Measurements from ENCODE around the gene HACD2.
A peak's percentile ranks its signal among the peaks of the same experiment; 100 is the strongest.
"Not testable (repeated sequence)": the region's sequence is repeated elsewhere in the genome, so short reads cannot be mapped to it uniquely, and the experiment has no call there.

HACD2 gene

DNA sequence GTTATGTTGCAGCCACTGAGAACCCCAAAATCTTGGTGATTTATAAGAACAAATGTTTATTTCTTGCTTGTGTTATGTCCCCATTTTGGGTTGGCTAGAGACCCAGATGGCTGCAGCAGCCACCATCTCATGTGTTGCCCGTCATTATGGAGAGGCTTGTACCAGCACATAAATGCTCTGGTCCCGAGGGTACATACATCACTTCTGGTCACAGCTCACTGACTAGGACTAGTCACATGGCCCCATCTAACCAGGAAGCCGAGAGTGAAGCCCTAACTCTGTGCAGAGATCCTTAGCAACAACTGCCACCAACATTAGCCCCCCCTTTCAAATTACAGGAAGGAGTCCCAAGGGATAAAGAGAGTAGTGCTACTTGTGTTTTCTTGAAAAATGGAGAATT, 25.5 kb upstream of the HACD2 start:
- DNase-seq: peak; percentile 98

DNA sequence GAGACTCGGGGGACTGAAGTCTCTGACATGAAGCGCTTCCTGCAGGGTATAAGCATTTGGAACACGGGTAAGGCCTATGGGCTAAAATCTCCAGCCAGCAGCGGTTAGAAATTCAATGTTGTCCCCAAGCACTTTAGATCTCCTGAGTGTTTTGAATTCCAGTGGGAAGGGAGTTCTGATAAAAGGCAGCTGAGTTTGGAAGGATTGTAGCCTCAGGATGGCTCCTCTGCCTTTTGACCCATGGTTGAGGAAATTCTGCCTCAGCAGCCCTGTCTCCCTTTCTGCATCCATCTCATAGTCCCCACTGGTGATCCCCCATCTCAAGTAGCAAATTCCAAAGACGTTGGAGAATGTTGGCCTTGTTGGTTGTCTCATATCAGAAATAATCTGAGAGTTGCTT, 24.2 kb upstream of the HACD2 start:
- no peak for DNase-seq

DNA sequence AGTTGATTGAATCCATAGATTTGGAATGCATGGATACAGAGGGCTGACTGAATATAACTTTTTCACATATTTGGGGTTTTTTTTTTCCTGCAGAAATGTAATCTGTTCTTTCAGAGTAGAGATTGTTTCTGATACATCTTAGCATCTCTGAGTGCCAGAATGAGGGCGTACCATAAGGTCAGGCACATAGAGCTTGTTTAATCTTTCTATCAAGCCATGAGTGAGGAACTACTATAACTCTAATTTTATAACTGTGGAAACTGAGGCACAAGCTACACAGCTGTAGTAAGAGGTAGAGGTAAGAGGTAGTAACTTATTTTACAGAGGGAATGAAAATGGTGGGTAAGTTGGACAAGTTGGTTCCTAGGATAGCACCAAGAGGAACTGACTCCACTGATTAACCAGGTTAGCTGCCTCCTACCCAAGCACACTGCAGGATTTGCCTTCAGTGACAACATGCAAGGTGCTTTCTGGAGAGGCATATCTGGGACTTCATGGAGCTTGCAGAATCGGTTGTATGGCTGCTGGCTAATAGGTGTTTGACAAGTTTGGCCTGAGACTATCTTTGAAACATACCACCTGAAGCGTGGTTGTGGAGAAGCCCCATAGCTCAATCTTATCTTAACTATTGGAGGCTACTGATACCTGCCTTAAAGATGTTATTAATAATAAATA, 23.5 kb upstream of the HACD2 start:
- no peak for DNase-seq

DNA sequence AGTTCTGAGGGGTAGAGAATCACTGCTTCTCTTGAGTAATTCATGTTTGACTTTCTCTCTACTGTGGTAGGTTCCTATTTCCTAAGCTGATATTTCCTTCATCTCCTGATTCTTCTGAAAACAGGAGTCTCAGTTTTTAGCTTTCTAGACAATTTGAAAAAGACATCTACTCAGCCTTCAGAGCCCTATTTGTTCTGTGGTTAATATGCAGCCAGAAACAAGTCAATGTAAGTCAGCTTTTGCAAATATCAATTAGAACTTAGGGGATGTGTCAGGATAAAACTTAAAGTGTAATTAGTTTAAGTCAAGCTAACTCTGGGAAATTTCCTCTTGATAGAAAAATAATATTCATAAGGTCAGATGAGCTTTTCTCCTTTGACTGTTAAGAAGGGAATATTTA, 21.7 kb upstream of the HACD2 start:
- no peak for DNase-seq

DNA sequence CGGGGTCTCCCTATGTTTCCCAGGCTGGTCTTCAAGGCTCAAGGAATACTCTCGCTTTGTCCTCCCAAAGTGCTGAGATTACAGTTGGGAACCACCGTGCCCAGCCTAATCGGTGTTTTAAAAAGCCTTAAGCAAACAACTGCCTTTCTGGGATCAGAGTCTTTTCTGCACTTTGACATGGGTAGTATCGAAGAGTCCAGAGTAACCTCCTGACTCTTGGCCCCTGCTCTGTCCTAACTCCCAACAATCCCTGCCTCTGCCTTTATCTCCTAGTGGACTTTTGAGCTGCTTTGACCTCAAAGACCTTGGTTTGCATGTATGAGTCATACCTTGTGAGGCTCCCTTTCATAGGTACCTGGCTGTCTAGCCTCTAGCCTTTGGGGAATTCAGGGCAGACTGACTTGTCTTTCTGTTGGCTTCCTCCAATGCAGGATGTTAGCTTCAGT, 21.0 kb upstream of the HACD2 start:
- DNase-seq: no peak

DNA sequence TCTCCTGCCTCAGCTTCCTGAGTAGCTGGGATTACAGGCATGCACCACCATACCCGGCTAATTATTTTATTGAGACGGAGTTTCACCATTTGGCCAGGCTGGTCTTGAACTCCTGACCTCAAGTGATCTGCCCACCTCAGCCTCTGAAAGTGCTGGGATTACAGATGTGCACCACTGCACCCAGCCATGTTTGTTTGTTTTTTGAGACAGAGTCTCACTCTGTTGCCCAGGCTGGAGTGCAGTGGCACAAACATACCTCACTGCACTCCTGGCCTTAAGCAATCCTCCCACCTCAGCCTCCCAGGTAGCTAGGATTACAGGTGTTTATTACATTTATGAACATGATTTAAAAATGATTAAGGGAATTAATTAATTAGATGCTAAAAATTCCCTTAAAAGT, 18.3 kb upstream of the HACD2 start:
- DNase-seq: not testable (repeated sequence)

DNA sequence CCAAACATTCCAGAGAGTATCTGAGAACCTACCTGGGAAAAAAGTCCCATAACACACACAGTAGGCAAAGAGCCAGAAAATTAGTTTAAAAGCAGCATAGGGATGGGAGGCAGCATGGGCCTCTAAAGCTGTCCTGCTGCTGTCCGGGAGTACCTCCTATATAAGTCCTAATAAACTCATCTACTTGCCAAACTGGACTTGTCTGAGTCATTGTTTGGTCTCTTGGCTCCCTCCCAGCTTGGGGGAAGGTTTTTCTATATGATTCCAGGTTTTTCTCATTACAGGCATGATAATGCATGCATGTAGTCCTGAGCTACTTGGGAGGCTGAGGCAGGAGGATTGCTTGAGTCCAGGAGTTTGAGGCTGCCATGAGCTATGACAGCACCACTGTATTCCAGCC, 17.5 kb upstream of the HACD2 start:
- no peak for DNase-seq

DNA sequence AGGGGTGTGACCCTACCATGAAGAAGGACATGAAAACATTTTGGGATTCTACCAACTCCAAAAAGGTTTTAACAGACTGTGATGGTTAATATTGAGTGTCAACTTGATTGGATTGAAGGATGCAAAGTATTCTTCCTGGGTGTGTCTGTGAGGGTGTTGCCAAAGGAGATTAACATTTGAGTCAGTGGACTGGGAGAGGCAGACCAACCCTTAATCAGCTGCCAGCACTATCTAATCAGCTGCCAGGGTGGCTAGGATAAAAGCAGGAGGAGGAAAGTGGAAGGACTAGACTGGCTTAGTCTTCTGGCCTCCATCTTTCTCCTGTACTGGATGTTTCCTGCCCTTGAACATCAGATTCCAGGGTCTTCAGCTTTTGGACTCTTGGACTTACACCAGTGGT, 16.0 kb upstream of the HACD2 start:
- DNase-seq: not testable (repeated sequence)

DNA sequence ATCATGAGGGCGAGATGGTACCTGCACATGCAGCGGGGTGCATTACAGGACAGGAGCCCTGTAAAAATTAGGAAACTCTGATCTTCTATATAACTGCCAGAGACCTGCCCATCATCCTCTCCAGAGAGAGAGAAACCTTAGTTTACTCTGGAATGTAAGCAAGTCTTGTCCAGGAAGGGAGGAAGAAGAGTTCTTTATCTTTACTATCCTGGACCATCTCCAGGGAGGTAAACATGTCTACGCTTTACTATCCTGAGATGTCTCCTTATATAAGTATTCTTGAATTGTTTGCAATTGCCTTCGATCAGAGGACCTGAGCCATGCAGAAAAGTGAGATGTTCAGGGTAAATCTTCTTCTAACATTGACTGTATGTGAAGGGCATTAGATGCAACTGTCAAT, 12.7 kb upstream of the HACD2 start:
- no peak for DNase-seq

DNA sequence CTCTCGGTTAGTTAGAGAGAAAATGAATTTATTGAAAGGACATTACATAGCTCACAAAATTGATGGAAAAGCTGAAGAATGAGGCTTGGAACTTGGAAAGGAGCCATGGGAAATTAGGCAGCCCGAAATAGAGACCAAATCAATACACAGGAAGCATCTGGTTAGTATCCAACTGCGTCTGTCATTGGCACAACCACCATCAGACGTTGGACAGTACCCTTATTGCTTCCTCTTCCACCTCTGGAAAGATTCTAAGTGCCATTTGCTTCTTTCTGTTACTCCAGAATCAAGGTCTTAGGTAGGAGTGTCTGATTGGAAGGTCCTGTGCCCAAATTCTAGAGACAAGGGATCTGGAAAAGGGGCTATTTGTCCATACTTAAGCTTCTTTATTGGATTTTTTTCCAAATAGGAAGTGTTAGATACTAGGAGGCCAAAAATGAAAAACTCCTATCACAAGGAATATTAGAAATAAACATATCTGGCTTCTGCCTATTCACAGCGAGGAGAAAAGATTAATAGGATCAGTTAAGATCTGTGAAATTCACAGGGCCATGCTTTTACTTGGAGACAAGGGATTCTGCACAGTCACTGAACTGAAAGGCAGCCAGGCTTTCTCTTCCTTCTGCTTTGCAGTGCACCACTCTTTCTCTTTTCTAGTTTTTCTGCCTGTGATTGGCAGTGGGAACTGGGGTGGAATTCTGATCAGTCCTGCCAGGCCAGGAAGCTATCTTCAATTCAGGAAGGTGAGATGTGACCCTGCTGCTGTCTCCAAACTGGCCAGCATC, 10.7 kb upstream of the HACD2 start:
- no peak for DNase-seq

DNA sequence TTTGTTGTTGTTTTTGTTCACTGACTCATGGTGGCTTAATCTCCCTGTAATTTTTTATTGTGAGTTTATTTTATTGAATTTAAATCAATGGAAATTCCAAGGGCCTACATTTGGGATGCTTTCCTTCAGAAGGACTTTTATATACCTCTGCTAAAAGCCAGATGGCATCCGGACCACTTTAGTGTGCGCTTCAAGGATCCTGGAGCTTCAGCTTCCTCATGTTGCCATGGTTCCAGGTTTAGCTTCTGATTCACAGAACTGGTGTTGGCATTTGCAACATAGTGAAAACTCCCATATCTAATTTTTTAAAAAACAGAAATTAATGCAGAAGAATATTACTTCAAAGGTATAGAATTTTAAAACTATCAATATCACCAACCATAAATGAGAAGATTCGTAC, 8.5 kb upstream of the HACD2 start:
- no peak for DNase-seq

DNA sequence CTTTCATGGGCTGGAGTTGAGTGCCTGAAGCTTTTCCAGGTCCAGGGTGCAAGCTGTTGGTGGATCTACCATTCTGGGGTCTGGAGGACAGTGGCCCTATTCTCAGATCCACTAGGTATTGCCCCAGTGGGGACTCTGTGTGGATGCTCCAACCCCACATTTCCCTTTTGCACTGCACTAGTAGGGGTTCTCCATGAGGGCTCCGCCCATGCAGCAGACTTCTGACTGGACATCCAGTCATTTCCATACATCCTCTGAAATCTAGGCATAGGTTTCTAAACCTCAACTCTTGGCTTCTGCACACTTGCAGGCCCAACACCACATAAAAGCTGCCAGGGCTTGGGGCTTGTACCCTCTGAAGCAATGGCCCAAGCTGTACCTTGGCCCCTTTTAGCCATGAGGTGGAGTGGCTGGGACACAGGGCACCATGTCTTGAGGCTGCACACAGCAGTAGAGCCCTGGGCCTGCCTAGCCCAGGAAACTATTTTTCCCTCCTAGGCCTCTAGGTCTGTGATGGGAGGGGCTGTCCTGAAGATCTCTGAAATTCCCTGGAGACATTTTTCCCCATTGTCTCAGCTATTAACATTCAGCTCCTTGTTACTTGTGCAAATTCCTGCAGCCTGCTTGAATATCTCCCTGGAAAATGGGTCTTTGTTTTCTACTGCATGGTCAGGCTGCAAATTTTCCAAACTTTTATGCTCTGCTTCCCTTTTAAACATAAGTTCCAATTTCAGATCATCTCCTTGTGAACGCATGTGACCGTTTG, 6.0 kb upstream of the HACD2 start:
- DNase-seq: no peak

DNA sequence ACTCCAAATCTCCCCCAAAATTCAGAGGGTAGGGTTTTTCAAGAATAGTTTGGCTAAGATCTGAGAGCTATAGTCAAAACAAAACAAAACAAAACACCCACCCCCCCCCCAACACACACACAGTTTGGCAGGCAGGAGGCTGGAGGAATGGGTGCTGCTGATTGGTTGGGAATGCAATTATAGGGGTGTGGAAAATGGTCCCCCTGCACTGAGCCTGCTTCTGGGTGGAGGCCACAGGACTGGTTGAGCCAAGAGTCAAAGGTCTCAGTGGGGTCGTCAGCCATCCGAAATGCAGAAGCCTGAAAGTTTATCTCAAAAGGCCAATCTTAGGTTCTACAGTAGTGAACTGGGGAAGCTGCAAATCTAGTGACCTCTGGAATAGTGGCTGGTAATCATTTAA, 2.5 kb upstream of the HACD2 start:
- DNase-seq: no peak

DNA sequence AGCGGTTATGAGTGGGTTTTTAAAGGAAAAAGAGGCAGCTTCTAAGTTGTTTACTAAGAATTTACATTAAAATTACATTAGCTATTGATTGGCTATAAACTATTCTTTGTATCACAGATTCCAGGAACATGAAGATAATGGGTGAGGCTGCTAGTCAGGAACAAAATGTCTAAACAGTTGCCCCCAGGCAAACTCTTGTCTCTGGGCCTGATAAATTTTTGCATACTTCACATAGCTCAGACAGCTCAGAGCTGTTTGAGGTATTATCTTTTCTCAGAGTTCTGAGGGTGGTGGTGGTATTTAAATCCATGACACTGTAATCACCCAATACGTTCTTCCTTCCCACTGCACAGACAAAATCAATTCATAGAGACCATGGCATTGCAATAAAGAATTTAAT, 2.1 kb upstream of the HACD2 start:
- DNase-seq: no peak

DNA sequence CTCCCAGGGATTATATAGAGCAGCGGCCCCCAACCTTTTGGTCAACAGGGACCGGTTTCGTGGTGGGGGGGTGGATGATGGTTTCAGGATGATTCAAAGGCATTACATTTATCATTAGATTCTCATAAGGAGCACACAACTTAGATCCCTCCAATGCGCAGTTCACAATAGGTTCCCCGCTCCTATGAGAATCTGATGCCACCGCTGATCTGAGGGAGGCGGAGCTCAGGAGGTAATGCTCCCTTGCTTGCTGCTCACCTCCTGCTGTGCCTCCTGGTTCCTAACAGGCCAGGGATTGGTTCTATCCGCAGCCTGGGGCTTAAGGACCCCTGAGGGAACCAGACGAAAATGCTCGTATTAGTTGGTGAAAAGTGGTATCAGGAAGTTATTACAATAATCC, 1.3 kb upstream of the HACD2 start:
- DNase-seq: peak; percentile 60

DNA sequence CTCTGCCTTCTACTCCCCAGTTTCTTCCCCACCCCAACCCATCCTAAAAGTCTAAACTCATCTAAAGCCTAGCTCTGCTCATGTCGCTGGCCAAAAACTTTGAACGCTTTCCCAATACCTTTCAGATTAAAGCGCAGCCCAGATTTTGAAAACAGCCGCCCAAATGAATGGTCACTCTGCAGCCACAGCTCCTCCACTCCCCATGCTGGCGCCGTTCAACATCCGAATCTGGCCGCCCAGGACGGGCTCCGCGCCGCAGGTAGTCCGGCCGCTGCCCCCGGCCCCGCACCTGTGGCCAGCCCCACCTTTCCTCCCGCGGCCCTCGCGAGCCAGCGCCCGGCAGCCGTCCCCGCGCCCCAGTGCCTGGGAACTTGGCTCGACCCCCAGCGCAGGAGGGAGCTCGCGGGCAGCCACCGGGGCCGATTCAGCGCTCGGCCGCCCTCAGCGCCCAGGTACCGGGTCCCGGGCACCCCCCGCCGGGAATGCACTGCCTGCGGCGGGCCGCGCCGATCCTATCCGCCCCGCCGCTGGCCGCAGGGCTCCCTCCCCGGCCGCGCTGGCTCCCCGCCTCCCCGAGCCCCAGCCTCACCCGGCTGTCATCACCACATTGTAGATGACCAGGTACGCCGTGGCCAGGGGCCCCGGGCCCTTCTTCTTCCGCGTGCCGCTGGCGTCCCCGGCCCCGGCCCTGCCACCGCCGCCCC, 417 bp downstream of the HACD2 start:
- DNase-seq: no peak

DNA sequence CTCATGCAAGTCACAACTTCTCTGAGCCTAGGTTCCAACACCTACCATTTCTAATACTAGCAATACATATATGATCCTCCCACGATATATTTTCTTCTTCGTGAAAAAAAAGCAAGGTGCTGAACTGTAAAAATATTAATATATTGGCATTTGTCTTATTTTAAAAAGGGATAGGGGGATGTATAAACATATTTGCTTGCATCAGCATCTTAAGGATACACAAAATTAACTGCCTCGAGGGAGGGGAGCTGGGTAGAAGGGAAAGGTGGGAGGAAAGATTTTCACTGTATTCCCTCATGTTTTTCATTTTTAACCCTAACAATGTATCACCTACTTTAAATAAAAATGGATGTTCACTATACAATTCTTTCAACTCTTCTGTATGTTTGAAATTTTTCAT, 1.3 kb downstream of the HACD2 start:
- DNase-seq: no peak

DNA sequence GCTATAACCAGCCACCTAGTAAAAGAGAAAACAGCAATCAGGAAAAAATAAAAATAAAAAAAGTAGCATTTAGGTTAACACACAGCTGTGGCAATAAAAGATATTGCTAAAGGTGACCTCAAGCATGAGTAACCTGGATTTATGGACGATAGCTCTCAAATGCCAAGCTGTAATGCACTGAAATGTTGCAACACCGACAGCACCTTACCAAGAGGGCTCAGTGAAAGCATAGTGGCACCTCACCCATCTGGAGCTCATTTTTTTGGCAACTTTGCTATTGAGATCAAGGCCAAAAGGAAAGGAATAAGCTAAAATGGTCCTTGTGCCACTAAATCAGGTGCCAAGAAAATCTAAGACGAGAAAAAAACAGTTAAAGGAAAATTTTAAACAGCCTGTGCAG, 2.5 kb downstream of the HACD2 start:
- DNase-seq: no peak

DNA sequence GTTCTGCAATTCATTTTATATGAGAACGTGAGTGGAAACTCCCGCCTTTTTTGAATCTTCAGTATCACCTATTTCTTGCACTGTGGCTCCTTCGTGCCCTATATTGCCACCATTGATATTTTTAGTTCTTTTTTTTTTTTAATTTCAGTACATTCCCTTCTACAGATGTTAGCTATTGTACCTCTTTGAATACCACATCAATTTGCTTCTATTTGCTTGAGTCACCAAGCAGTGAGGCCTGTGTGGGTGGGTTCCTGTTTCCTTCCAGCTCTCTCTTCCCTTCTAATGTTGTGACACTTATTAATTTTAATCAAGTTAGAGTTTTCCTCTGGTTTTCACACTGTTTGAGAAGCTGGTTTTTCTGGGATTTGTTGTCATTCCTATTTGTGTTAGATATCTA, 8.7 kb downstream of the HACD2 start:
- no peak for DNase-seq

DNA sequence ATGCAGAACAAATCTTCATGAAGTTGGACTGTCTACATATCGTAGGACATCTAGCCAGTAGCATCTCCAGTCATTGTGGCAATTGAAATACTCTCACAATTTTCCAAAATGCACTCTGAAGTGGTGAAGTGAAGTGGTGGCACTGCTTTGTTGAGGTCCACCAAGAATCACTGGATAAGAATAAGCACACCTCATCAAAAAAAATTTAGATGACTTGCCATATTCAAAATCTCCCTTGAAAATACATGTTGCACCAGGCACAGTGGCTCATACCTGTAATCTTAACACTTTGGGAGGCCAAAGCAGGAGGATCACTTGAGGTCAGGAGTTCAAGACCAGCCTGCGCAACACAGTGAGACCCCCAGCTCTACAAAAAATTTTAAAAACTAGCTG, 12.9 kb downstream of the HACD2 start:
- DNase-seq: no peak

DNA sequence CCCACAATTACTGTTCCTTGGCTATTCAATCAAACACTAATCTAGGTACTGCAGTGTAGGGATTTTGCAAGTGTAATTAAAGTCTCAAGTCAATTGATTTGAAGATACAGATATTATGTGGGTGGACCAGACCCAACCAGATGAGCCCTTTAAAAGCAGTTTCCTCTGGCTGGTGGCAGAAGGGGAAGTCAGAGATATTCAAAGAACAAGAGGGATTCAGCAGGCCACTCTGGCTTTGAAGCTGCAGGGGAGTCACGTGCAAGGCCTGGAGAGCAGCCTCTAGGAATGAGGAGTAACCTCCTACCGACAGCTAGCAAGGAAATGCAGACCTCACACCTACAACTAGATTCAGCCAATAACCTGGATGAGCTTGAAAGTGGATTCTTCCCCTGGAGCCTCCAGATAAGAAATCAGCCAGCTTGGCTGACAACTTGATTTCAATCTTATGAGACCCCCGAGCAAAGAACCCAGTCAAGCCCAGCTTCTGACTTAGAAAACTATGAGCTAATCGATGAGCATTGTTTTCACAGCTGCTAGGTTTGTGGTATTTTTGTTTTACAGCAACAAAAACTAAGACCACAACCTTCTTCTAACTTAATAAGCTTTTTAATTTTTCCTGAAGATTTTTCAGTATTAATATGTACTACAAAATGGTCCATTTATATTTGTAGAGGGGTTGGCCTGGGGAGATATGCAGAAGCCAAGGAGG, 13.4 kb downstream of the HACD2 start:
- DNase-seq: no peak

DNA sequence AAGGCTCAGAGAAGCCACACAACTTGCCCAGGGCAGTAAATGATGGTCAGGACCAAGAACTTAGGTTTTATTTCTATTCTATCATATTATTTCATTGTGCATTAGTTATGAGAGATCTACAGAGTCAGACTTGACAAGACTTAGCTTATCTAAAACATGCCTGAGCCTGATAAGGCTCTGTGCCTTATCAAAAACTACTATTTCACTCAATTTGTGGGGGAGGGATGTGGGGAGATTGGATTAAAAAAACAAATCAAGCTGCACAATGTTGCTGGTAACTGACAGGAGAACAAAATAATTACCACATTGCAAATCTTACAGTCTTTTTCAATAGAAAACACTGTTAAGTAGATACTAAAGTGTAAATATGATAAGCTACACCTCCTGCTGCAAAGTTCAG, 16.0 kb downstream of the HACD2 start:
- DNase-seq: no peak

DNA sequence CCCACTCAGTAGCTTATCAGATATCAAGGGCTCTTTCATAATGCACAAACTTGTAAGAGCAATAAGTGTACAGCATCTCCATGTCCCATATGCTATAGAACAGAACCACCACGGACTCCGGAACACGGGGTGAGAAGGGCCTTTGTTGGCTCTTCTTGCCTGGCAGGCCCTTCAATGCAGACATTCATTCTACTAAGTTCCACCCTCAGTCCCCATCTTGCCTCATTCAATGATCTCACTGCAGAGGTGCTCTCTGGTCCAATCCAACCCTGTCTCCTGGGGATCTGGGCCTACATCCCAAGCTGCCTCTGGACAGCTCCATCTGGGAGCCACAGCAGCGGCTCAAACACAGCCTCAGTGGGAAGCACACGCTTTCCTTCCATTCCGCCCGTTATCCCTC, 16.8 kb downstream of the HACD2 start:
- no peak for DNase-seq

All from NCI-H1436 treated with DMSO at 0.1 percent for 48 hours (cell line).